ENCODE measurements around the gene DHDDS.
A peak's percentile ranks its signal among the peaks of the same experiment; 100 is the strongest.
"Not testable (repeated sequence)": the region's sequence is repeated elsewhere in the genome, so short reads cannot be mapped to it uniquely, and the experiment has no call there.

Gene DHDDS, protein sequence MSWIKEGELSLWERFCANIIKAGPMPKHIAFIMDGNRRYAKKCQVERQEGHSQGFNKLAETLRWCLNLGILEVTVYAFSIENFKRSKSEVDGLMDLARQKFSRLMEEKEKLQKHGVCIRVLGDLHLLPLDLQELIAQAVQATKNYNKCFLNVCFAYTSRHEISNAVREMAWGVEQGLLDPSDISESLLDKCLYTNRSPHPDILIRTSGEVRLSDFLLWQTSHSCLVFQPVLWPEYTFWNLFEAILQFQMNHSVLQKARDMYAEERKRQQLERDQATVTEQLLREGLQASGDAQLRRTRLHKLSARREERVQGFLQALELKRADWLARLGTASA

DNA sequence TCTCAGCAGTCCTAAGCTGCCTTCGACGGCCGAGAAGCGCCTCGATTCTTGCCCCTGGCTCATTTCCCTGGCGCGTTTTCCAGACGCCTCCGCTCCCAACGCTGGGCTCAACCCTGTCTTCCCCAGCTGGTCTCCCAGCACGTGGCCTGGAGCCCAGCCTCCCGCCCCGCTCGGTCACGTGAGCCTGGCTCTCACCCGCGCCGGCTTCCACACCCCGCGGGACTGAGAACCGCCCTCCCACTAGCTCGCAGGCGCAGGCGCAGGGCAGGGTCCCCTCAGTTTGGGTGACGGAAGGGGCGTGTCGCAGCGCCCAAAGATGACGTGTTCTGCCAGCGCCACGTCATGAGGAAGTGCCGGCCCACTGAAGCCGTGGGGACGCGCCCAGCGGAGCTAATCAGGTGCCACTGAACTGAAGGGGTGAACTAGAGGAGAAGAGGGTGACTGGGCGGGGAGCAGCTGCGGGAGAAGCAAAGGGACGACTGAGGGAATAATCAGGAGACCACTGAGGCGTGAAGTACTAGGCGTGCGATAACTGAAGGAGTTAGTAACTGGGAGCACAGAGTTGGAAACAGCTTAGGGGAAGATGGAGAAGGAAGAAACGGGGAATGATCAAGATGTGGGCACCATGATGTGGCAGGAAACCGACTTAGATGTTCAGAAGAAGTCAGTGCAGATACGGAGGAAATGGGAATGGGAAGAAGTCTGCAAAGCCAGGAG, at the start of gene DHDDS:
TSS of gene DHDDS (plus strand) at position 343 of the 717 bp plus-strand sequence. CDS start 625 bp downstream, outside the sequence.
- peak; percentile 95 to 96 for DNase-seq (ENCODE audit: low read depth in 2 of 2)

GRCh38 chr1:26384076-26384475, 48.0 kb upstream of the DHDDS start:
- no peak for DNase-seq (ENCODE audit: low read depth in 2 of 2)

DNA sequence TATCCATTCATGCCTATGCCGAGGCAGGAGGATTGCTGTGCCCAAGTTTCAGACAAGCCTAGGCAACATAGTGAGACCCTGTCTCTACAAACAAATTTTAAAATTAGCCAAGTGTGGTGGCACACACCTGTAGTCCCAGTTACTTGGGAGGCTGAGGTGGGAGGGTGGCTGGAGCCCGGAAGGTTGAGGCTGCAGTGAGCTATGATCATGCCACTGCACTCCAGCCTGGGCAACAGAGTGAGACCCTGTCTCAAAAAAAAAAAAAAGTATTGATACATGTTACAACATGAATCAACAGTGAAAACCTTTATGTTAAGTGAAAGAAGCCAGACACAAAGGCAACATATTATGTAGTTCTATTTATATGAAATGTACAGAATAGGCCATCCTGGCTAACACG, 47.1 kb upstream of the DHDDS start:
- not testable (repeated sequence) for DNase-seq (ENCODE audit: low read depth in 2 of 2)

DNA sequence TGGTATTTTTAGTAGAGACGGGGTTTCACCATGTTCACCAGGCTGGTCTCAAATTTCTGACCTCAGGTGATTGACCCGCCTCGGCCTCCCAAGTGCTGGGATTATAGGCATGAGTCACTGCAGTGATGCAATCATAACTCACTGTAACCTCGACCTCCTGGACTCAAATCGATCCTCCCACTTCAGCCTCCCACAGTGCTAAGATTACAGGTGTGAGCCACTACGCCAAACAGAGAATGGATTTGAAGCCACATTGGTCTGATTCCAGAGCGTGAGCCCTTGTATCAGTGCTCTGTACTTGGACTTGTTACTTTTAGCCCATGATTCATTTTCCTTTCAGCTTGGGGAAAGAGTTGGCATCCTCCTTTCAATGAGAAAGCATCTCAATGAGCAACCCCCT, 44.7 kb upstream of the DHDDS start:
- no peak for DNase-seq (ENCODE audit: low read depth in 2 of 2)

GRCh38 chr1:26388791-26389445, 43.2 kb upstream of the DHDDS start:
- DNase-seq (ENCODE audit: low read depth in 2 of 2) = no peak

DNA sequence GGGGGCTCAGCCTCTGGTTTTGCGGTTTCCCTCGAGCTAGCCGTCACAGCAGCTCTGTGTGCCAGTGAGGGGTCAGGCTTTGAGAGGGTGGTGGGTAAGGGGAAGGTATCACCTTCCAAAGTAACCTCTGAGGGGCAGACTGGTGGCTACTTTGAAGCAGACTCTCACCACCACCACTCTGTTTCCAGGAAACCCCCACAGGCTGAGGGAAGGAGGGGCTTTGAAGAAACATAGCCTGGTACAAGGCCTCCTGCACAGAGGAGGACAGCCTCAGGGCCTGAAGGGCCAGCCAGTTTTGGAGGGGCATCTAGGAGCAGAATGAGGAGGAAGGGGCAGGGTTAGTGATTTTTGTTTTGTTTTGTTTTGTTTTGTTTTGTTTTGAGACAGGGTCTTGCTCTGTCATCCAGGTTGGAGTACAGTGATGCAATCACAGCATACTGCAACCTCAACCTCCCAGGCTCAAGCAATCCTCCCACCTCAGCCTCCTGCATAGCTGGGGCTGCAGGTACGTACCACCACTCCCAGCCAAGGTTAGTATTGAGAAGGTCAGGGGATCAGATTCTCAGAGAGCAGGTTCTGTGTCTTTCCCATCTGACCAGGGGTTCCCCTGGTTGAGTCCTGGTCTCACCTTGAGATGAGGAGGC, 42.4 kb upstream of the DHDDS start:
- DNase-seq (ENCODE audit: low read depth in 2 of 2) = no peak

GRCh38 chr1:26391450-26391849, 40.7 kb upstream of the DHDDS start:
- DNase-seq (ENCODE audit: low read depth in 2 of 2) = peak in 1 of 2 donors; percentile 22

GRCh38 chr1:26395754-26396153, 36.4 kb upstream of the DHDDS start:
- no peak for DNase-seq (ENCODE audit: low read depth in 2 of 2)

- no peak for DNase-seq (ENCODE audit: low read depth in 2 of 2)
Measured at GRCh38 chr1:26399034-26399433, 33.1 kb upstream of the DHDDS start.

- no peak for DNase-seq (ENCODE audit: low read depth in 2 of 2)
Measured at GRCh38 chr1:26401891-26402290, 30.2 kb upstream of the DHDDS start.

DNA sequence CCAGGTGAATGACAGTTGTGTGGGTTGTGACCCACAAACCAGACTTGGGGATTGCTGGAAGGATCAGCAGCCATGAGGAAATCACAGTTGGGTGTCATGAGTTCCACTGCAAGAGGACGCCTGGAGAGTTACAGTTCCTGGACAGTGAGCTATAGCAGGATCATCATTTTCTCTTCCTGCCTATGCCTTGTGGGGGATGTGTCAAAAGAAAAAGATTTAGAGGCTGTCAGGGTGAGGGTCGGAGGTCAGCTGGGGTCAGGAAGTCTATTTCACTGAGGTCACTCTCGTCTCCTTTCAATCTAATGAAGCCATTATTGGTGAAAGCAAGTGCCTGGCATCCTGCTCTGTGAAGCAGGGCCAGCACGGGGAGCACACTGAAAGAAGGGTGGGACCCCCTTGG, 28.5 kb upstream of the DHDDS start:
- DNase-seq (ENCODE audit: low read depth in 2 of 2) = no peak

DNA sequence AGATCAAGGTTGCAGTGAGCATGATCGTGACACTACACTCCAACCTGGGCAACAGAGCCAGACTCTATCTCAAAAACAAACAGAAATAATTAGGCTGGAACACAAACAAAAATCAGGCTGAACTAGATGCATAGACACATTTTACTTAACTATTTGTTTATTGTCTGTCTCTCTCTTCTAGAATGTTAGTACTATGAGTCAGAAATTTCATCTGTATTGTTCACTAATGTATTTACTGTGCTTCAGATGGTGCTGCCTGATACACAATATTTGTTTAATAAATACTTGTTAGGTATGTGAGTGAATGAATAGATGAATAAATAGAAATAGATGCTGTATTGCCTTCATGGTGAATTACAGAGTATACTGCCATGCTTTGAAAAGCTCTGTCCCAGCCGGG, 27.5 kb upstream of the DHDDS start:
- no peak for DNase-seq (ENCODE audit: low read depth in 2 of 2)

- no peak for DNase-seq (ENCODE audit: low read depth in 2 of 2)
Measured at GRCh38 chr1:26405281-26405915, 26.7 kb upstream of the DHDDS start.

DNA sequence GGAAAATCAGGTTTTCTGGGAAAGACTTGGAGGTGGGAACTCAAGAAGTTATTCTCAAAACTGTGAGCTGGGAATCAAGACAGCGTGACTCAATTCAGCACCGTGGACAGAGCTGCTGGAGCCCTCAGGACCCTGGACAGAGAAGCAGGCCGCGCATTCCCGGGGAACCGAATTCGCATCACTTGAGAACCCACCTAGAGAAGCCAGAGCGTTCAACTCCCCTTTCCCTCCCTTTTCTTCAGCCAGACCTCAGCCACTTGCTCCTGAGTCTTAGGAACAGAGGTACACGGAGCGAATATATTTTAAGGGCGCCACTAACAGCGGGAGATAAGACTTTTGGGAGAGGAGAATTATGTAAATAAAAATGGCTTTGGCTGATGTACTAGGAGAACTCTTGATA, 23.5 kb upstream of the DHDDS start:
- peak; percentile 50 to 69 for DNase-seq (ENCODE audit: low read depth in 2 of 2)

DNA sequence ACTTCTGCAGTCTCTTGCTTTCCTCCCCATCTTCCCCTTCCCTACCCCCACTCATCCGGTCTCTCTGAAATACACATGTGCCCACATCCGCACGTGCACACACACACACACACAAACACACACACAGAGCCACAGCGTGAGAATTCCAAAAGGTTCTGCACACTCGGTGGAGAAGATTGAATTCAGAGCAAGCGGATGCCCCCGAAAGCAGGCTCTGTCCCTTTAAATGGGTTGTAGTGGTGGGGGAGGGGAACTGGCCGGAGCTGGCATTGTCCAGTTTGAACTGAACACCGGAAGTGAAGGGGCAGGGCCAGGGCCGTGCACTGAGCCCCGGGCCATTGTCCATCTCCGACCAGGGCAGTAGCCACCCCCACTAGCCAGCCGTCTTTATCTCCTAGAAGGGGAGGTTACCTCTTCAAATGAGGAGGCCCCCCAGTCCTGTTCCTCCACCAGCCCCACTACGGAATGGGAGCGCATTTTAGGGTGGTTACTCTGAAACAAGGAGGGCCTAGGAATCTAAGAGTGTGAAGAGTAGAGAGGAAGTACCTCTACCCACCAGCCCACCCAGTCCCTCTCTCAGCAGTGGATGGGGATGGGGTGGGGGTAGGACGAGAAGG, 22.8 kb upstream of the DHDDS start:
- DNase-seq (ENCODE audit: low read depth in 2 of 2) = no peak

GRCh38 chr1:26410706-26411623, 21.2 kb upstream of the DHDDS start, which contains the start of gene LIN28A:
LIN28A (plus strand) TSS chr1:26410817; CDS start chr1:26410892, 75 bp downstream.
- no peak for DNase-seq (ENCODE audit: low read depth in 2 of 2)

GRCh38 chr1:26411624-26412074, 20.5 kb upstream of the DHDDS start:
- DNase-seq (ENCODE audit: low read depth in 2 of 2) = no peak

- no peak for DNase-seq (ENCODE audit: low read depth in 2 of 2)
Measured at GRCh38 chr1:26412180-26412840, 19.8 kb upstream of the DHDDS start.

DNA sequence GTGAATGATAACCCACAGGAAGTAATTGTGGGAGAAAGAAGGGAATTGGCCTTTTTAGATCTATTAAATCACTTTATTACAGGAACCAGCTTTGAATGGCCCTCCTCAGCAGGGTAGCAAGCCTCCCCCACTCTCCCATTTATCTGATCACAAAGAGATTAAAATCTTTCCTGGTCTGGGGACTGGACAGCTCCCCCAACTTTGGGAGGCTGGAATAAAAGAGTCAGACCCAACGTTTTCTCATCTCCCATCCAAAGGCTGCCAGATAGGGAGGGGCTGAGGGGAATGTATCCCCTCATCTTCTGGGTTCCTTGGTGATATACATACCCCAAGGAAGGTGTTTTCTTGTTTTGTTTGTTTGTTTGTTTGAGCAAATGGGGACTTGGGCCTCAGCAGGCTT, 19.1 kb upstream of the DHDDS start:
- no peak for DNase-seq (ENCODE audit: low read depth in 2 of 2)
